ENCODE measurements around the gene HCN1.
"Not testable (repeated sequence)": the region's sequence is repeated elsewhere in the genome, so short reads cannot be mapped to it uniquely, and the experiment has no call there.

Gene HCN1

GRCh38 chr5:45312627-45313026, 383.6 kb downstream of the HCN1 start:
- not testable (repeated sequence) for H3K4me3 ChIP-seq (ENCODE audit: low read depth, low read length); H3K4me1 ChIP-seq (ENCODE audit: control insufficient read depth, insufficient read depth, low read length, unreplicated experiment); H3K27me3 ChIP-seq (ENCODE audit: insufficient read depth, low read length); H3K79me2 ChIP-seq (ENCODE audit: control insufficient read depth, insufficient read depth, low read length, unreplicated experiment); H2AFZ ChIP-seq (ENCODE audit: low read length, unreplicated experiment); H3K27ac ChIP-seq (ENCODE audit: low read depth, low read length); H3K36me3 ChIP-seq (ENCODE audit: insufficient read depth, low read length)

DNA sequence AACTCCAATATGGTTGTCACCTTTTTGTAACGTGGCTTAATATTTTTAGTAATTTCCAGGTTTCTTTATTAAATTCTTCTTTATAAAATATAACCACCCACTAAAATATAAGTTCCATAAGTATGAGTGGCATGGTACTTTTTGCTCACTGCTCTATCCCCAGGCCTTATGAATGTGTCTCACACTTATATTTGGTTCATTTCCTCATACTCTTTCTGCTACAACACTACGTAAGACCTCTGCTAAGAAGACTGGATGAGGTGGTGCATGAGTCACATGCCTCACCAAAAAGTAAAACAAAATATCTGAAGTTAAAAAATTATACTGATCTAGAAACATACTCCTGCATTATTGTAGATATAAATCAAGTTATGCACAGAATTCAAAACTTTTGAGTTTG, 400.9 kb downstream of the HCN1 start:
- Histone ChIP-seq H3K27me3 (ENCODE audit: insufficient read depth, low read length) (no peaks in the 10 kb centered on the region), H3K79me2 (ENCODE audit: control insufficient read depth, insufficient read depth, low read length, unreplicated experiment) (no peaks in the 10 kb centered on the region), H3K27ac (ENCODE audit: low read depth, low read length) (no peak overlapping the region), H3K4me3 (ENCODE audit: low read depth, low read length) (no peak overlapping the region), H3K4me1 (ENCODE audit: control insufficient read depth, insufficient read depth, low read length, unreplicated experiment) (no peaks in the 10 kb centered on the region), H3K36me3 (ENCODE audit: insufficient read depth, low read length) (no peaks in the 10 kb centered on the region), H2AFZ (ENCODE audit: low read length, unreplicated experiment) (no peak overlapping the region)

GRCh38 chr5:45288746-45289145, 407.4 kb downstream of the HCN1 start:
- Histone ChIP-seq H3K27me3 (ENCODE audit: insufficient read depth, low read length) (no peaks in the 10 kb centered on the region), H3K4me3 (ENCODE audit: low read depth, low read length) (no peak overlapping the region), H2AFZ (ENCODE audit: low read length, unreplicated experiment) (no peak overlapping the region), H3K4me1 (ENCODE audit: control insufficient read depth, insufficient read depth, low read length, unreplicated experiment) (no peaks in the 10 kb centered on the region), H3K79me2 (ENCODE audit: control insufficient read depth, insufficient read depth, low read length, unreplicated experiment) (no peaks in the 10 kb centered on the region), H3K36me3 (ENCODE audit: insufficient read depth, low read length) (no peaks in the 10 kb centered on the region), H3K27ac (ENCODE audit: low read depth, low read length) (no peak overlapping the region)

DNA sequence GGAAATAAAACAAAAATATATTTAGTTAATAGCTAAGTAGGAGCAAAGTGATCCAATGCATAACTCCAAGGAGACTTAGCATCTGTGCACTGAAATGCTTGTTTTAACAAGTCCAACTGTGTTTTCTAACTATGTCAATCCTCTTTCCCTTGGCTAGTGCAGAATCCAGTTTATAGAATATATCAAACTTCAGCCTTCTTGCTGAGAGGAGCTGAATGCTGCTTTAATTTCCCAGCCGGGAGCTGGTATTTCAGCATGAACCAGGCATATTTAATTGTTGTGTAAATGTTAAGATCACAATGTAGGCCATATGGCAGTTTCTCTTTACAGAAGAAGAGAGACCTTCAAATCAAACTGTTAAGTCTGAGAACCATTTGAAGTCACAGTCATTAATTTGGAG, 411.7 kb downstream of the HCN1 start:
- H3K27me3 ChIP-seq (ENCODE audit: insufficient read depth, low read length): no peaks in the 10 kb centered on the region
- no peaks in the 10 kb centered on the region for H3K36me3 ChIP-seq (ENCODE audit: insufficient read depth, low read length)
- no peak overlapping the region for H3K27ac ChIP-seq (ENCODE audit: low read depth, low read length)
- no peaks in the 10 kb centered on the region for H3K79me2 ChIP-seq (ENCODE audit: control insufficient read depth, insufficient read depth, low read length, unreplicated experiment)
- H3K4me3 ChIP-seq (ENCODE audit: low read depth, low read length): no peak overlapping the region
- H3K4me1 ChIP-seq (ENCODE audit: control insufficient read depth, insufficient read depth, low read length, unreplicated experiment): no peaks in the 10 kb centered on the region
- H2AFZ ChIP-seq (ENCODE audit: low read length, unreplicated experiment): no peak overlapping the region

DNA sequence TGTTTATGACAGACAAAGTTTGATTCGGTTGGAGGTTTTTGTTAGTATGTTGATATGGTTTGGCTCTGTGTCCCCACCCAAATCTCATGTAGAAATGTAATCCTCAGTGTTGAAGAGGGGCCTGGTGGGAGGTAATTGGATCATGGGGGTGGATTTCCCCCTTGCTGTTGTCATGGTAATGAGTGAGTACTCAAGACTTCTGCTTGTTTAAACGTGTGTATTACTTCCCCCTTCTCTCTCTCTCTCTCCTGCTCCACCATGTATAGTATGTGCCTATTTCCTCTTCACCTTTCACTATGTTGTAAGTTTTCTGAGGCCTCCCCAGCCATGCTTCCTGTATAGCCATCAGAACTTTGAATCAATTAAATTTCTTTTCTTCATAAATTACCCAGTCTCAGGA, 415.1 kb downstream of the HCN1 start:
- H3K4me1 ChIP-seq (ENCODE audit: control insufficient read depth, insufficient read depth, low read length, unreplicated experiment): no peaks in the 10 kb centered on the region
- no peaks in the 10 kb centered on the region for H3K79me2 ChIP-seq (ENCODE audit: control insufficient read depth, insufficient read depth, low read length, unreplicated experiment)
- H3K4me3 ChIP-seq (ENCODE audit: low read depth, low read length): no peak overlapping the region
- no peaks in the 10 kb centered on the region for H3K27me3 ChIP-seq (ENCODE audit: insufficient read depth, low read length)
- H3K27ac ChIP-seq (ENCODE audit: low read depth, low read length): no peak overlapping the region
- H2AFZ ChIP-seq (ENCODE audit: low read length, unreplicated experiment): no peak overlapping the region
- H3K36me3 ChIP-seq (ENCODE audit: insufficient read depth, low read length): no peaks in the 10 kb centered on the region

DNA sequence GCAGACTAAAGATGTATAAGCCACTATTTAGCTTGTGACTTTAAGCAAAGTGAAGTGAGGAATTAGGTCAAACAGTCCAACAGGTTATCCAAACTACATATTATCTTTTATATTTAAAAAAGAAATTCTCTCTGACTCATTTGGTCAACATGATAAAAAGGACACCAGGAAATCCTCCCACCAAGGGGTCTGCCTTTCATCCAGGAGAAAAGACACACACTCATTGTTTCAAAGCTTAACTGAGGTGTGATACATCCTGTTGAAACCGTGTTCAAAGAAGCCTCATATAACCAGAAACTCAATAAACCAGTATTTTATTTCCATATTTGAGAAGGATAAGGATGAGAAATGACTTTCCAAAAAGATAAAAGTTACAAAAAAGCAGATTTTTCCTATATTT, 417.1 kb downstream of the HCN1 start:
- Histone ChIP-seq H3K4me3 (ENCODE audit: low read depth, low read length) (no peak overlapping the region), H3K36me3 (ENCODE audit: insufficient read depth, low read length) (no peaks in the 10 kb centered on the region), H3K79me2 (ENCODE audit: control insufficient read depth, insufficient read depth, low read length, unreplicated experiment) (no peaks in the 10 kb centered on the region), H2AFZ (ENCODE audit: low read length, unreplicated experiment) (no peak overlapping the region), H3K27me3 (ENCODE audit: insufficient read depth, low read length) (no peaks in the 10 kb centered on the region), H3K4me1 (ENCODE audit: control insufficient read depth, insufficient read depth, low read length, unreplicated experiment) (no peaks in the 10 kb centered on the region), H3K27ac (ENCODE audit: low read depth, low read length) (no peak overlapping the region)

DNA sequence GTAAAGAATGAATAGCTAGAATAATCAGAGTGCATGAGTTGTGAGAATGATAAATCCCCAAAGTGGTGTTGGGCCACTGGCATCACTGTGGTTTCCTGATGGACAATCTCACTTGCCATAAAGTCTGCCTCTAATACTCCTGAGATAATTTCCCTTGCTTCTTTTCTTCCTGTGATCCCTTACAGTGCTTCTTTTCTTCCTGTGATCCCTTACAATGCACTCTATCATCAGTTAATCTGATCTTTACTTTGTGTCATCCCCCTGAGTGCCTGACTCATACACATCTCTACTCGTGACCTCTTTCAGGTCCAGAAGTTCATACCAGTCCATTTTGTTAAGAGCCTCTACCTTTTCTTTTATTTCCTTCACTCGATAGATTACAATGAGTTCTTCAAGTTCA, 418.3 kb downstream of the HCN1 start:
- Histone ChIP-seq H3K79me2 (ENCODE audit: control insufficient read depth, insufficient read depth, low read length, unreplicated experiment) (no peaks in the 10 kb centered on the region), H3K27ac (ENCODE audit: low read depth, low read length) (no peak overlapping the region), H3K4me3 (ENCODE audit: low read depth, low read length) (no peak overlapping the region), H3K4me1 (ENCODE audit: control insufficient read depth, insufficient read depth, low read length, unreplicated experiment) (no peaks in the 10 kb centered on the region), H2AFZ (ENCODE audit: low read length, unreplicated experiment) (no peak overlapping the region), H3K27me3 (ENCODE audit: insufficient read depth, low read length) (no peaks in the 10 kb centered on the region), H3K36me3 (ENCODE audit: insufficient read depth, low read length) (no peaks in the 10 kb centered on the region)

- no peaks in the 10 kb centered on the region for H3K79me2 ChIP-seq (ENCODE audit: control insufficient read depth, insufficient read depth, low read length, unreplicated experiment)
- no peak overlapping the region for H3K27ac ChIP-seq (ENCODE audit: low read depth, low read length)
- no peaks in the 10 kb centered on the region for H3K36me3 ChIP-seq (ENCODE audit: insufficient read depth, low read length)
- H3K4me3 ChIP-seq (ENCODE audit: low read depth, low read length): no peak overlapping the region
- no peaks in the 10 kb centered on the region for H3K27me3 ChIP-seq (ENCODE audit: insufficient read depth, low read length)
- H2AFZ ChIP-seq (ENCODE audit: low read length, unreplicated experiment): no peak overlapping the region
- H3K4me1 ChIP-seq (ENCODE audit: control insufficient read depth, insufficient read depth, low read length, unreplicated experiment): no peaks in the 10 kb centered on the region
Measured at GRCh38 chr5:45274241-45274640, 421.9 kb downstream of the HCN1 start.

DNA sequence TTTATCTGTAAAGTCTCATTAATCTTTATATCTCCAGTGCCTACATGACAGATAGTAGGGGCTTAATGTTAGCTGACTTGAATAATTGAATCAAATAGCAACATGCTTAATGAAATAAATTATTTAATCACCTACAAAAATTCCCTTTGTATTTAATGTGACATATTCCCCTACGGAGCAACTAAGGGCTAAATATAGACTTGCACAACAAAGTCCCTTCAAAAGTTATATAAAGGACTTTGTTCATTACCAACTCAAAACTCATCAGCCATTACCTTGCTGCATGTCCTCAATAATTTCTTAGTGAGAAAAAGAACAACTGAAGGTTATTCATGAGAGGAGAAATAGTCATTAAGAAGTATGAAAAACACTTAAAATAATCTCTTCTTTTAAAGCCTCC, 424.6 kb downstream of the HCN1 start:
- H3K4me1 ChIP-seq (ENCODE audit: control insufficient read depth, insufficient read depth, low read length, unreplicated experiment): no peaks in the 10 kb centered on the region
- no peaks in the 10 kb centered on the region for H3K27me3 ChIP-seq (ENCODE audit: insufficient read depth, low read length)
- H3K4me3 ChIP-seq (ENCODE audit: low read depth, low read length): no peak overlapping the region
- H3K36me3 ChIP-seq (ENCODE audit: insufficient read depth, low read length): no peaks in the 10 kb centered on the region
- no peaks in the 10 kb centered on the region for H3K79me2 ChIP-seq (ENCODE audit: control insufficient read depth, insufficient read depth, low read length, unreplicated experiment)
- no peak overlapping the region for H3K27ac ChIP-seq (ENCODE audit: low read depth, low read length)
- H2AFZ ChIP-seq (ENCODE audit: low read length, unreplicated experiment): no peak overlapping the region

- no peaks in the 10 kb centered on the region for H3K36me3 ChIP-seq (ENCODE audit: insufficient read depth, low read length)
- no peak overlapping the region for H2AFZ ChIP-seq (ENCODE audit: low read length, unreplicated experiment)
- H3K27me3 ChIP-seq (ENCODE audit: insufficient read depth, low read length): no peaks in the 10 kb centered on the region
- no peak overlapping the region for H3K27ac ChIP-seq (ENCODE audit: low read depth, low read length)
- H3K79me2 ChIP-seq (ENCODE audit: control insufficient read depth, insufficient read depth, low read length, unreplicated experiment): no peaks in the 10 kb centered on the region
- H3K4me3 ChIP-seq (ENCODE audit: low read depth, low read length): no peak overlapping the region
- no peaks in the 10 kb centered on the region for H3K4me1 ChIP-seq (ENCODE audit: control insufficient read depth, insufficient read depth, low read length, unreplicated experiment)
Measured at GRCh38 chr5:45264447-45264846, 431.7 kb downstream of the HCN1 start.

DNA sequence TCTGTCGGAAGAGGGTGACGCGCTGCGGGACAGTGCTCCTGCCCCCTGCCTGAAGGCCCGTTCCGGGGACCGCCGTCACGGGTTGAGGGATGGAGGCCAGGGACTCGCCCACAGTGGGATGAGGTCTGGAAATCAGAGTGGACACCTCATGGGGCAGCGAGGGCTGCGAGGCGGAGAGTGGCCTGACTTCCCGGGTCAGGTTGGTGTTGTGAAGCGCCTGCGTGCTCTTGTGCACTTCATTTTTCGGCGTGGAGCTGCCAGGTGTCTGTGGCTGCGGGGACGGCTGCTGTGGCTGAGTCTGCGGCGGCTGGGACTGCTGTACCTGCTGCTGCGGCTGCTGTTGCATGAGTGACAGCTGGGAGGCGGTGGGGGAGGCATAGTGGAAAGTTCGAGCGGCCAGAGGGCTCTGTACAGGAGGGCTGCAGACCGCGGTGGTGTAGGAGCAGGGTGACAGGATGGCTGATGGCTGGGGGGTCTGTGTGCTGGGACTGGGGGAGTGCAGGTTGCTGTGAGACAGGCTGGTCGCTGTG, 434.1 kb downstream of the HCN1 start:
- H3K4me1 ChIP-seq (ENCODE audit: control insufficient read depth, insufficient read depth, low read length, unreplicated experiment): no peaks in the 10 kb centered on the region
- H3K27me3 ChIP-seq (ENCODE audit: insufficient read depth, low read length): no peaks in the 10 kb centered on the region
- no peaks in the 10 kb centered on the region for H3K36me3 ChIP-seq (ENCODE audit: insufficient read depth, low read length)
- no peaks in the 10 kb centered on the region for H3K79me2 ChIP-seq (ENCODE audit: control insufficient read depth, insufficient read depth, low read length, unreplicated experiment)
- H2AFZ ChIP-seq (ENCODE audit: low read length, unreplicated experiment): no peak overlapping the region
- H3K4me3 ChIP-seq (ENCODE audit: low read depth, low read length): no peak overlapping the region
- no peak overlapping the region for H3K27ac ChIP-seq (ENCODE audit: low read depth, low read length)
